Gastrocnemius medialis (tissue), 4 donors: ENCODE results near the gene NUP214.

Experiments
- POLR2A ChIP-seq, 2 donors: fragments of 450-650 bp; IDR thresholded peaks; one replicate each; pipeline ENCODE4 v1.6.1; 2017; ENCODE audit warnings: antibody characterized with exemption in 2 of 2, mild to moderate bottlenecking in 2 of 2, moderate library complexity in 2 of 2
- TF ChIP-seq, protein P1 (sequence below), 5 experiments: fragments of 450-650 bp in 3 of 5; fragments of 200-600 bp in 2 of 5; sonication (generic) in 2 of 5; IDR thresholded peaks in 4 of 5; conservative IDR thresholded peaks in 1 of 5; 1 replicate in 4 of 5; 2 replicates in 1 of 5; pipeline ENCODE4 v1.5.1; 2016 to 2019; ENCODE audit warnings: antibody characterized with exemption in 5 of 5, mild to moderate bottlenecking in 3 of 5, moderate library complexity in 3 of 5

DNA sequence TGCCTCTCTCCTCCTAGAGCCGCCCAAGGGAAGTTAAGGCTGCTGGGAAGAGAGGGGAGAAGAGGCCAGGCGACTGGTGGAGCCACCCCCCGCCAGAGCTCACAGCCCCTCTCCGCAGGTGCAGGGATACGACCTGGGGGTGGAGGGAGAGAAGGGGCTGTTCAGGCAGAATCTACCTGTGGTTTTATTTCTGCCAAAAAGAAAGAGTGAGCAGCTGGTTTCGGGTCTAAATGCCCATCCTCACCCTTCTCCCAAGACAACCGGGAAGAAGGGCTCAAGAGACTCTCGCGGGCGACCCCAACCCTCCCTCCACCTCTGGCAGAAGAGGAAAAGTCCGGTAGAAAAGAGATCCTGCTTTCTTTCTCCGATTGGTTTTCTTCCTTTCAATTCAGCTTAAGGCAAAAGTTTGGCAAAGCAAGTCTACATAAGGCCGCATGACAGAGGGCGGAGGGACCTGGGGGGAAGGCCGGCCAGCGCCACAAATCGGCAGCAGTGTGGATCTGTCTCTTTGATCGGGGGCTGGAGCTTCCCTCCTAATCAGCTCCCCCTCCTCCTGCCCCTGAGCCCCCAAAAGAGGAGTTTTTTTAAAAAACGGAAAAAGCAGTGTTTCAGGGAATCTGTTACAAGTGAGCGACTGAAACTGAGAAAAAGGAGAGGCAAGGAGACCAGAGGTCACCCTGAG is 134.7 kb downstream of the NUP214 start:
- TF ChIP-seq, protein P1, sequence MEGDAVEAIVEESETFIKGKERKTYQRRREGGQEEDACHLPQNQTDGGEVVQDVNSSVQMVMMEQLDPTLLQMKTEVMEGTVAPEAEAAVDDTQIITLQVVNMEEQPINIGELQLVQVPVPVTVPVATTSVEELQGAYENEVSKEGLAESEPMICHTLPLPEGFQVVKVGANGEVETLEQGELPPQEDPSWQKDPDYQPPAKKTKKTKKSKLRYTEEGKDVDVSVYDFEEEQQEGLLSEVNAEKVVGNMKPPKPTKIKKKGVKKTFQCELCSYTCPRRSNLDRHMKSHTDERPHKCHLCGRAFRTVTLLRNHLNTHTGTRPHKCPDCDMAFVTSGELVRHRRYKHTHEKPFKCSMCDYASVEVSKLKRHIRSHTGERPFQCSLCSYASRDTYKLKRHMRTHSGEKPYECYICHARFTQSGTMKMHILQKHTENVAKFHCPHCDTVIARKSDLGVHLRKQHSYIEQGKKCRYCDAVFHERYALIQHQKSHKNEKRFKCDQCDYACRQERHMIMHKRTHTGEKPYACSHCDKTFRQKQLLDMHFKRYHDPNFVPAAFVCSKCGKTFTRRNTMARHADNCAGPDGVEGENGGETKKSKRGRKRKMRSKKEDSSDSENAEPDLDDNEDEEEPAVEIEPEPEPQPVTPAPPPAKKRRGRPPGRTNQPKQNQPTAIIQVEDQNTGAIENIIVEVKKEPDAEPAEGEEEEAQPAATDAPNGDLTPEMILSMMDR (IDR thresholded peaks at IDR 0.05 in 4 of 5, conservative IDR thresholded peaks at IDR 0.05 in 1 of 5), result no peak
- no peak for TF ChIP-seq POLR2A (IDR thresholded peaks at IDR 0.05)
